Keratinocyte (primary cell): ENCODE measurements around the gene MS4A4A.

Experiments used
- CTCF ChIP-seq, 3 experiments: IDR thresholded peaks in 1 of 3; conservative IDR thresholded peaks in 1 of 3; optimal IDR thresholded peaks in 1 of 3; 2 replicates in 2 of 3; 3 replicates in 1 of 3; pipeline versions ENCODE3 to v1.5.1; 2011; ENCODE audit warnings: low read length in 3 of 3, mild to moderate bottlenecking in 3 of 3, moderate library complexity in 2 of 3, control low read depth in 1 of 3, inconsistent platforms in 1 of 3; ENCODE audit not compliant: insufficient read depth in 2 of 3; ENCODE audit errors: extremely low read depth in 1 of 3
- EZH2 ChIP-seq: IDR thresholded peaks from one replicate; pipeline ENCODE4 v1.6.1; 2012; ENCODE audit warnings: inconsistent platforms, mild to moderate bottlenecking, low read length, moderate library complexity

DNA sequence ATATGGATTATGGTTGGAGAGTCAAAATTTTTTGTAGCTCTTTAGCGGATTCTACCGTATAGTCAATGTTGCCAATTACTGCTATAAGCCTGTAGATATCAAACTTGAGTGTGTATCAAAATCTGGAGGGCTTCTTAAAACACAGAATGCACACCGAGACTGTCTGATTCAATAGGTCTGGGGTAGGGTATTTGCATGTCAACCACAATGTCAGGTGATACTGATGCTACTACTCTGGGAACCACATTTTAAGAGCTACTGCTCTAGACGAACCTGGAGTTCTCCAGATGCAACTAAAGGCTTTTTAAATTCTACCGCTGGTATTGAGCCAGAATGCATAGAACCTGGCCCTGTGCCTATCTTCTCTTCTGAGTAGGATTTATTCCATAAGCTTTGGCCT is 15.8 kb upstream of the MS4A4A start:
- TF ChIP-seq EZH2 (no peak), CTCF (optimal IDR thresholded peaks at IDR 0.05 in 1 of 3, IDR thresholded peaks at IDR 0.05 in 1 of 3, conservative IDR thresholded peaks at IDR 0.05 in 1 of 3; ENCODE audit: extremely low read depth in 1 of 3, insufficient read depth in 2 of 3, low read length in 3 of 3) (no peak)
